ENCODE measurements around the gene GNE.
A peak's percentile ranks its signal among the peaks of the same experiment; 100 is the strongest.
"Not testable (repeated sequence)": the region's sequence is repeated elsewhere in the genome, so short reads cannot be mapped to it uniquely, and the experiment has no call there.

Gene GNE

DNA sequence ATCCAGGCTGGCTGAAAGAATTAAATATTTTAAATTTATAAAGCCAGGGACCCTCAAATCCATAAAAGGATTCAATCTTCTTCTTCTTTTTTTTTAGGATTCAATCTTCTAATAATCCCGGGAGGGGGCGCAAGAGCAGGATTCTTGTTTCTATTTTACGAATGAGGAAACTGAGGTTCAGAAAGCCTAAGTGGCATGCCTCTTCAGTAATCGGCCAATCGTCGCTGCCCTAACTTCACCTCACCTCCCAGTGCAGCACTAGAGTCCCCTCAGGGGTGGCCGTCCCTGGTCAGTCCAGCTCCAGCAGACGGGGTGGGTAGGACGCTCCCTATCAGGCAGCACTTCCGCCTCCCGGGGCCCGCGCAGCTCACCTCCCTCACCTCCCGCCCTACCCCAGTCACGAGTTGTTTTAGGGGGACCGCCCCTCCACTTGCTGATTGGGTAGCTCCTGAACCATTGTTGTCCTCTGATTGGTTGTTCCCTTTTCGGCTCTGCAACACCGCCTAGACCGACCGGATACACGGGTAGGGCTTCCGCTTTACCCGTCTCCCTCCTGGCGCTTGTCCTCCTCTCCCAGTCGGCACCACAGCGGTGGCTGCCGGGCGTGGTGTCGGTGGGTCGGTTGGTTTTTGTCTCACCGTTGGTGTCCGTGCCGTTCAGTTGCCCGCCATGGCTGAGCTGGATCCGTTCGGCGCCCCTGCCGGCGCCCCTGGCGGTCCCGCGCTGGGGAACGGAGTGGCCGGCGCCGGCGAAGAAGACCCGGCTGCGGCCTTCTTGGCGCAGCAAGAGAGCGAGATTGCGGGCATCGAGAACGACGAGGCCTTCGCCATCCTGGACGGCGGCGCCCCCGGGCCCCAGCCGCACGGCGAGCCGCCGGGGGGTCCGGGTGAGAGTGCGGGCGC is 67.6 kb downstream of the GNE start, which contains the start of gene CLTA:
CLTA (plus strand) TSS at position 534 of the 902 bp plus-strand sequence; CDS start at position 670, 136 bp downstream.
- TF ChIP-seq, protein P1, sequence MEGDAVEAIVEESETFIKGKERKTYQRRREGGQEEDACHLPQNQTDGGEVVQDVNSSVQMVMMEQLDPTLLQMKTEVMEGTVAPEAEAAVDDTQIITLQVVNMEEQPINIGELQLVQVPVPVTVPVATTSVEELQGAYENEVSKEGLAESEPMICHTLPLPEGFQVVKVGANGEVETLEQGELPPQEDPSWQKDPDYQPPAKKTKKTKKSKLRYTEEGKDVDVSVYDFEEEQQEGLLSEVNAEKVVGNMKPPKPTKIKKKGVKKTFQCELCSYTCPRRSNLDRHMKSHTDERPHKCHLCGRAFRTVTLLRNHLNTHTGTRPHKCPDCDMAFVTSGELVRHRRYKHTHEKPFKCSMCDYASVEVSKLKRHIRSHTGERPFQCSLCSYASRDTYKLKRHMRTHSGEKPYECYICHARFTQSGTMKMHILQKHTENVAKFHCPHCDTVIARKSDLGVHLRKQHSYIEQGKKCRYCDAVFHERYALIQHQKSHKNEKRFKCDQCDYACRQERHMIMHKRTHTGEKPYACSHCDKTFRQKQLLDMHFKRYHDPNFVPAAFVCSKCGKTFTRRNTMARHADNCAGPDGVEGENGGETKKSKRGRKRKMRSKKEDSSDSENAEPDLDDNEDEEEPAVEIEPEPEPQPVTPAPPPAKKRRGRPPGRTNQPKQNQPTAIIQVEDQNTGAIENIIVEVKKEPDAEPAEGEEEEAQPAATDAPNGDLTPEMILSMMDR (conservative IDR thresholded peaks at IDR 0.05): peak; percentile 82
- peak; percentile 93 for TF ChIP-seq ZFX (IDR thresholded peaks at IDR 0.05)
- peak within 1 kb of the TSS; percentile 95 for H3K27ac ChIP-seq

- peak overlapping the region; percentile 95 for H3K27ac ChIP-seq
- TF ChIP-seq, protein P1 (conservative IDR thresholded peaks at IDR 0.05): no peak
- no peak for TF ChIP-seq ZFX (IDR thresholded peaks at IDR 0.05)
Observed at GRCh38 chr9:36189976-36190375, 68.3 kb downstream of the GNE start.

GRCh38 chr9:36188212-36188611 is 70.0 kb downstream of the GNE start:
- no peak overlapping the region for H3K27ac ChIP-seq
- TF ChIP-seq ZFX (IDR thresholded peaks at IDR 0.05): no peak
- TF ChIP-seq, protein P1 (conservative IDR thresholded peaks at IDR 0.05): no peak

DNA sequence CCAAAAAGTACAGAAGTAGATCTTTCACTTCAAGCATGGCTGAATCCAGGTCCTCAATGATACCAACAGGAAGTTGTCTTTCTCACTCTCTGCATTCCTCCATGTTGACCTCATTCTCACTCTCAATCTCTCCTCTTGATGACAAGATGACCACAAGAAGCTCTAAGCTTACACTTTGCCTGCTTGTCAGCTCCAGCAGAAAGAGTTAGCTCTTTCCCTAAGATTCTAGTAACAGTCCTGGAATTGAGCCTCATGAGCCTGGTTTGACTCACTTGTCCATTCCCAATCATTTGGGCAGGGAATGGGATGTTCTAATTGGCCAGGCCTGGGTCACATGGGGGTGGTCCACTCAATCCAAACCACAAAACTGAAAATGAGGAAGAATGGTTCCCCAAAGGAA is 70.8 kb downstream of the GNE start:
- H3K27ac ChIP-seq: no peak overlapping the region
- no peak for TF ChIP-seq ZFX (IDR thresholded peaks at IDR 0.05)
- TF ChIP-seq, protein P1 (conservative IDR thresholded peaks at IDR 0.05): no peak

GRCh38 chr9:36180243-36180642 is 78.0 kb downstream of the GNE start:
- not testable (repeated sequence) for H3K27ac ChIP-seq

DNA sequence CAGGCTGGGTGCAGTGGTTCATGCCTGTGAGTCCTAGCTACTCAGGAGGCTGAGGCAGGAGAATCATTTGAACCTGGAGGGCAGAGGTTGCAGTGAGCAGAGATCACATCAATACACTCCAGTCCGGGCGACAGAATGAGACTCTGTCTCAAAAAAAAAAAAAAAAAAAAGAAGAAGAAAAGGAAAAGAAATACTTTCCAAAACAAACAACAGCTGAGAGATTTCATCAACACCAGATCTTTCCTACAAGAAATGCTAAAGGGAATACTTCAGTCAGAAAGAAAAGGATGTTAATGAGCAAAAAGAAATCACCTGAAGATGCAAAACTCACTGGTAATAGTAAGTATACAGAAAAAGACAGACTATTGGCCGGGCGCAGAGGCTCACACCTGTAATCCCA is 80.7 kb downstream of the GNE start:
- TF ChIP-seq ZFX (IDR thresholded peaks at IDR 0.05): no peak
- TF ChIP-seq, protein P1 (conservative IDR thresholded peaks at IDR 0.05): no peak
- no peak overlapping the region for H3K27ac ChIP-seq

DNA sequence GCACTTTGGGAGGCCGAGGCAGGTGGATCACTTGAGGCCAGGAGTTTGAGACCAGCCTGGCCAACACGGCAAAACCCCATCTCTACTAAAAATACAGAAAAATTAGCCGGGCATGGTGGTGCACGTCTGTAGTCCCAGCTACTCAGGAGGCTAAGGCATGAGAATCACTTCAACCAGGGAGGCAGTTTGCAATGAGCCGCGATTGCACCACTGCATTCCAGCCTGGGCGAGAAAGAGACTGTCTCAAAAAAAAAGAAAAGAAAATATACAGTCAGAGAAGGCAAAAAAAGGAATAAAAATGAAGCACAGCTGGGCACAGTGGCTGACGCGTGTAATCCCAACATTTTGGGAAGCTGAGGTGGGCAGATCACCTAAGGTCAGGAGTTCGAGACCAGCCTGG is 81.8 kb downstream of the GNE start:
- not testable (repeated sequence) for H3K27ac ChIP-seq

DNA sequence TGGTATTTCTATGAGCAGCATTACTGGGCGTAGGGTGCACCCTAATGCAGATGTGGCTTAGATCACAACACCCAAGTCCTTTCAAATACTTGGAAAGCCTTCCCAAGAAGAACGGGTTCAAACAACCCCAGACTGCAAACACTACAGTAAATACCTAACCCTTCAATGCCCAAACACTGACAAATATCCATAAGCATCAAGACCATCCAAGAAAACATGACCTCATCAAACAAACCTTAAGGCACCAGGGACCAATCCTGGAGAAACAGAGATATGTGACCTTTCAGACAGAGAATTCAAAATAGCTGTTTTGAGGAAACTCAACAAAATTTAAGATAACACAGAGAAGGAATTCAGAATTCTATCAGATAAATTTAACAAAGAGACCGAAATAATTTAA is 83.0 kb downstream of the GNE start:
- H3K27ac ChIP-seq: not testable (repeated sequence)

- H3K27ac ChIP-seq: no peak overlapping the region
- TF ChIP-seq, protein P1 (conservative IDR thresholded peaks at IDR 0.05): no peak
- no peak for TF ChIP-seq ZFX (IDR thresholded peaks at IDR 0.05)
Observed at GRCh38 chr9:36174731-36175130, 83.5 kb downstream of the GNE start.

Data from C4-2B (cell line).